Smooth muscle cell (in vitro differentiated cells): ENCODE measurements around the gene PRKCE. TPM values are rescaled to one million over a fixed set of nuclear protein-coding genes. Genes with fewer than 3 reads are reported as not detected.

ENCODE experiments used
- DNase-seq: peaks from one replicate; lab custom pipeline; 2025; ENCODE audit not compliant: unreplicated experiment; lab: John Stamatoyannopoulos, UW
- H2AFZ ChIP-seq: fragments of 200-600 bp; sonication (generic); 2 replicates; pipeline ENCODE4 v1.6.0; 2016; ENCODE audit warnings: antibody characterized with exemption, low read depth, mild to moderate bottlenecking
- H3F3A ChIP-seq: fragments of 200-600 bp; sonication (generic); 2 replicates; pipeline ENCODE4 v1.6.0; 2017; ENCODE audit warnings: antibody characterized with exemption, low read depth
- H3K27ac ChIP-seq: fragments of 200-600 bp; sonication (generic); 2 replicates; pipeline ENCODE4 v1.5.1; 2016; ENCODE audit warnings: low read depth, mild to moderate bottlenecking
- H3K27me3 ChIP-seq: fragments of 200-600 bp; sonication (generic); 2 replicates; pipeline ENCODE4 v1.6.1; 2016; ENCODE audit warnings: low read depth, mild to moderate bottlenecking
- H3K36me3 ChIP-seq: fragments of 200-600 bp; sonication (generic); 2 replicates; pipeline ENCODE4 v1.5.1; 2016; ENCODE audit warnings: low read depth
- H3K4me1 ChIP-seq: fragments of 200-600 bp; sonication (generic); 2 replicates; pipeline ENCODE4 v1.5.1; 2016; ENCODE audit warnings: low read depth
- H3K4me2 ChIP-seq: fragments of 200-600 bp; sonication (generic); 2 replicates; pipeline ENCODE4 v1.6.0; 2016; ENCODE audit warnings: mild to moderate bottlenecking
- H3K4me3 ChIP-seq: fragments of 200-600 bp; sonication (generic); 2 replicates; pipeline ENCODE4 v1.5.1; 2016; ENCODE audit warnings: mild to moderate bottlenecking
- H3K79me2 ChIP-seq: fragments of 200-600 bp; sonication (generic); 2 replicates; pipeline ENCODE4 v1.6.0; 2016; ENCODE audit warnings: low read depth, mild to moderate bottlenecking
- H3K9ac ChIP-seq: fragments of 200-600 bp; sonication (generic); 2 replicates; pipeline ENCODE4 v1.6.0; 2016; ENCODE audit warnings: low read depth
- H3K9me3 ChIP-seq: fragments of 200-600 bp; sonication (generic); replicated peaks from 2 replicates; pipeline ENCODE4 v1.5.1; 2016; ENCODE audit warnings: low read depth
- H4K20me1 ChIP-seq: fragments of 200-600 bp; sonication (generic); 2 replicates; pipeline ENCODE4 v1.6.0; 2016; ENCODE audit warnings: low read depth
- CTCF ChIP-seq: fragments of 200-600 bp; sonication (generic); IDR thresholded peaks from 2 replicates; pipeline ENCODE4 v1.5.1; 2017; ENCODE audit warnings: borderline replicate concordance, mild to moderate bottlenecking, antibody characterized with exemption; ENCODE audit not compliant: insufficient read depth, poor library complexity, severe bottlenecking
- WGBS: methylation state at CpG from one replicate; pipeline ENCODE4 v1.1.7; 2016; ENCODE audit warnings: low lambda C conversion rate; 5-methylcytosine and 5-hydroxymethylcytosine counted together
- polyA plus RNA-seq: library from polyadenylated mRNA; unstranded; fragments of >200 nt; fragmentation: Nextera tagmentation; extraction: Ambion mirVana; gene quantifications from 2 replicates; pipeline ENCODE4 v1.2.1, GENCODE V29; 2016
- total RNA-seq: library from RNA; depleted of rRNA; stranded (reverse); fragments of >200 nt; gene quantifications from 2 replicates; pipeline ENCODE4 v1.2.3, GENCODE V29; 2014

The PRKCE gene
- total and polyA plus RNA-seq, 2 experiments from 2014 or later, result 20.6 to 29.1 TPM

- Histone ChIP-seq H3K36me3 (no peaks in the 10 kb centered on the region), H3K4me2 (no peak overlapping the region), H3K79me2 (no peaks in the 10 kb centered on the region), H3K9me3 (no peaks in the 10 kb centered on the region), H4K20me1 (no peaks in the 10 kb centered on the region), H3K4me1 (peaks cover 3% of the 10 kb centered on the region), H3K27ac (no peak overlapping the region), H3K27me3 (no peaks in the 10 kb centered on the region), H3K9ac (no peak overlapping the region), H2AFZ (no peak overlapping the region), H3K4me3 (no peak overlapping the region), H3F3A (peaks cover 3% of the 10 kb centered on the region)
- no peak for DNase-seq
- no peak for TF ChIP-seq CTCF
- 86% methylated on average over 5 of the region's 5 CpGs for WGBS
Observed at GRCh38 chr2:46034535-46034934, 383.1 kb downstream of the PRKCE start.

GRCh38 chr2:46036929-46037328 lies 385.5 kb downstream of the PRKCE start:
- peaks cover 3% of the 10 kb centered on the region for H3F3A ChIP-seq
- H4K20me1 ChIP-seq, result no peaks in the 10 kb centered on the region
- TF ChIP-seq CTCF, result no peak
- peak overlapping the region; percentile 77 for H3K27ac ChIP-seq
- no peaks in the 10 kb centered on the region for H3K9me3 ChIP-seq
- H3K4me2 ChIP-seq, result peak overlapping the region; percentile 37
- no peaks in the 10 kb centered on the region for H3K79me2 ChIP-seq
- 37% methylated on average over 7 of the region's 7 CpGs for WGBS
- no peaks in the 10 kb centered on the region for H3K36me3 ChIP-seq
- H3K4me1 ChIP-seq, result no peaks in the 10 kb centered on the region
- DNase-seq, result peak; percentile 8
- H2AFZ ChIP-seq, result no peak overlapping the region
- H3K27me3 ChIP-seq, result no peaks in the 10 kb centered on the region
- no peak overlapping the region for H3K9ac ChIP-seq
- H3K4me3 ChIP-seq, result no peak overlapping the region

- no peak for TF ChIP-seq CTCF
- H3K36me3 ChIP-seq, result no peaks in the 10 kb centered on the region
- no peaks in the 10 kb centered on the region for H3K9me3 ChIP-seq
- no peak overlapping the region for H3K4me2 ChIP-seq
- no peak overlapping the region for H3K9ac ChIP-seq
- H3K79me2 ChIP-seq, result no peaks in the 10 kb centered on the region
- no peaks in the 10 kb centered on the region for H3K4me1 ChIP-seq
- H3F3A ChIP-seq, result peaks cover 3% of the 10 kb centered on the region
- no peak for DNase-seq
- no peaks in the 10 kb centered on the region for H4K20me1 ChIP-seq
- no peaks in the 10 kb centered on the region for H3K27me3 ChIP-seq
- no peak overlapping the region for H3K4me3 ChIP-seq
- H3K27ac ChIP-seq, result no peak overlapping the region
- no peak overlapping the region for H2AFZ ChIP-seq
- WGBS, result 91% methylated on average over 4 of the region's 4 CpGs
Observed at GRCh38 chr2:46039543-46040303, 388.2 kb downstream of the PRKCE start.
